HL-60 (cell line): ENCODE results near the gene ADAM15.

Experiments used
- GABPA ChIP-seq: IDR thresholded peaks from 2 replicates; pipeline ENCODE4 v1.6.1; 2012; ENCODE audit warnings: low read depth
- POLR2AphosphoS5 ChIP-seq: IDR thresholded peaks from 2 replicates; pipeline ENCODE4 v1.6.1; 2012; ENCODE audit warnings: low read depth
- SPI1 ChIP-seq: IDR thresholded peaks from 2 replicates; pipeline ENCODE4 v1.6.1; 2012; ENCODE audit warnings: low read depth, mild to moderate bottlenecking, borderline replicate concordance
- TF ChIP-seq, protein P1 (sequence below): IDR thresholded peaks from one replicate; pipeline ENCODE4 v1.5.1; 2011; ENCODE audit warnings: low read length, control low read depth, inconsistent platforms; ENCODE audit not compliant: insufficient read depth
- TF ChIP-seq, protein P2 (sequence below): IDR thresholded peaks from 2 replicates; pipeline ENCODE4 v1.6.1; 2012; ENCODE audit warnings: low read depth; ENCODE audit not compliant: insufficient replicate concordance

DNA sequence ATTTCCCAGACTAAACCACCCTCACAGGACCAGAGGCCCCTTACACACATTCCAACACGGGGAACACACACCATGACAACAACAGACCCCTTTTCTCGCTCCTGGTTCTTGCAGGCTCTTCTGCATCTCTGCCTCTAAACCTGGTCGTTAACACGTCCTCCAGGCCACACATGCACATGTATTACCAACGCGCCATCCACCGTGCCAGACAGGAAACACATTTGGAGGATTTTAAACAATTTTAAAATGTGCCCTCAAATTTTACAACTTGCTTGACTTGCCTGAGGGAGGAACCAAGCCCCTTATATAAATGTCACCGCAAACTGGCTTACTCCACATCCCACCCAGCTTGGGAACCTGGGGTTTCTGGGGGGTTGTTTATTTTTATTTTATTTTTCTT is 59.7 kb downstream of the ADAM15 start:
- TF ChIP-seq POLR2AphosphoS5, result no peak
- TF ChIP-seq, protein P1, sequence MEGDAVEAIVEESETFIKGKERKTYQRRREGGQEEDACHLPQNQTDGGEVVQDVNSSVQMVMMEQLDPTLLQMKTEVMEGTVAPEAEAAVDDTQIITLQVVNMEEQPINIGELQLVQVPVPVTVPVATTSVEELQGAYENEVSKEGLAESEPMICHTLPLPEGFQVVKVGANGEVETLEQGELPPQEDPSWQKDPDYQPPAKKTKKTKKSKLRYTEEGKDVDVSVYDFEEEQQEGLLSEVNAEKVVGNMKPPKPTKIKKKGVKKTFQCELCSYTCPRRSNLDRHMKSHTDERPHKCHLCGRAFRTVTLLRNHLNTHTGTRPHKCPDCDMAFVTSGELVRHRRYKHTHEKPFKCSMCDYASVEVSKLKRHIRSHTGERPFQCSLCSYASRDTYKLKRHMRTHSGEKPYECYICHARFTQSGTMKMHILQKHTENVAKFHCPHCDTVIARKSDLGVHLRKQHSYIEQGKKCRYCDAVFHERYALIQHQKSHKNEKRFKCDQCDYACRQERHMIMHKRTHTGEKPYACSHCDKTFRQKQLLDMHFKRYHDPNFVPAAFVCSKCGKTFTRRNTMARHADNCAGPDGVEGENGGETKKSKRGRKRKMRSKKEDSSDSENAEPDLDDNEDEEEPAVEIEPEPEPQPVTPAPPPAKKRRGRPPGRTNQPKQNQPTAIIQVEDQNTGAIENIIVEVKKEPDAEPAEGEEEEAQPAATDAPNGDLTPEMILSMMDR, result no peak
- TF ChIP-seq, protein P2, sequence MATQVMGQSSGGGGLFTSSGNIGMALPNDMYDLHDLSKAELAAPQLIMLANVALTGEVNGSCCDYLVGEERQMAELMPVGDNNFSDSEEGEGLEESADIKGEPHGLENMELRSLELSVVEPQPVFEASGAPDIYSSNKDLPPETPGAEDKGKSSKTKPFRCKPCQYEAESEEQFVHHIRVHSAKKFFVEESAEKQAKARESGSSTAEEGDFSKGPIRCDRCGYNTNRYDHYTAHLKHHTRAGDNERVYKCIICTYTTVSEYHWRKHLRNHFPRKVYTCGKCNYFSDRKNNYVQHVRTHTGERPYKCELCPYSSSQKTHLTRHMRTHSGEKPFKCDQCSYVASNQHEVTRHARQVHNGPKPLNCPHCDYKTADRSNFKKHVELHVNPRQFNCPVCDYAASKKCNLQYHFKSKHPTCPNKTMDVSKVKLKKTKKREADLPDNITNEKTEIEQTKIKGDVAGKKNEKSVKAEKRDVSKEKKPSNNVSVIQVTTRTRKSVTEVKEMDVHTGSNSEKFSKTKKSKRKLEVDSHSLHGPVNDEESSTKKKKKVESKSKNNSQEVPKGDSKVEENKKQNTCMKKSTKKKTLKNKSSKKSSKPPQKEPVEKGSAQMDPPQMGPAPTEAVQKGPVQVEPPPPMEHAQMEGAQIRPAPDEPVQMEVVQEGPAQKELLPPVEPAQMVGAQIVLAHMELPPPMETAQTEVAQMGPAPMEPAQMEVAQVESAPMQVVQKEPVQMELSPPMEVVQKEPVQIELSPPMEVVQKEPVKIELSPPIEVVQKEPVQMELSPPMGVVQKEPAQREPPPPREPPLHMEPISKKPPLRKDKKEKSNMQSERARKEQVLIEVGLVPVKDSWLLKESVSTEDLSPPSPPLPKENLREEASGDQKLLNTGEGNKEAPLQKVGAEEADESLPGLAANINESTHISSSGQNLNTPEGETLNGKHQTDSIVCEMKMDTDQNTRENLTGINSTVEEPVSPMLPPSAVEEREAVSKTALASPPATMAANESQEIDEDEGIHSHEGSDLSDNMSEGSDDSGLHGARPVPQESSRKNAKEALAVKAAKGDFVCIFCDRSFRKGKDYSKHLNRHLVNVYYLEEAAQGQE, result no peak
- no peak for TF ChIP-seq GABPA
- no peak for TF ChIP-seq SPI1
